Spleen (tissue), 11 donors: Measurements from ENCODE around the gene SPIN2B. TPM values are rescaled to one million over a fixed set of nuclear protein-coding genes. Genes with fewer than 3 reads are reported as not detected.

Source experiments
- DNase-seq: peaks from one replicate; pipeline ENCODE4 v3.0.0-alpha.2; 2020
- H3K27ac ChIP-seq, 8 donors: fragments of 200-600 bp; sonication (generic) in 7 of 8; 1 replicate in 4 of 8; 2 replicates in 4 of 8; pipeline versions ENCODE4 v1.5.0 to v1.8.0; 2016 to 2021; ENCODE audit warnings: inconsistent platforms in 4 of 8, mild to moderate bottlenecking in 4 of 8, moderate library complexity in 1 of 8
- H3K27me3 ChIP-seq, 7 donors: fragments of 200-600 bp; sonication (generic) in 6 of 7; replicated peaks in 1 of 7; 1 replicate in 4 of 7; 2 replicates in 3 of 7; pipeline versions ENCODE4 v1.5.0 to v1.8.0; 2016 to 2021; ENCODE audit warnings: inconsistent platforms in 3 of 7, mild to moderate bottlenecking in 1 of 7
- H3K36me3 ChIP-seq, 6 donors: fragments of 200-600 bp; sonication (generic) in 5 of 6; 1 replicate in 4 of 6; 2 replicates in 2 of 6; pipeline versions ENCODE4 v1.5.0 to v1.8.0; 2016 to 2021; ENCODE audit warnings: inconsistent platforms in 2 of 6
- H3K4me1 ChIP-seq, 6 donors: fragments of 200-600 bp; sonication (generic) in 5 of 6; 1 replicate in 3 of 6; 2 replicates in 3 of 6; pipeline versions ENCODE4 v1.5.0 to v1.8.0; 2016 to 2021; ENCODE audit warnings: inconsistent platforms in 3 of 6
- H3K4me3 ChIP-seq, 8 donors: fragments of 200-600 bp; sonication (generic) in 7 of 8; 1 replicate in 4 of 8; 2 replicates in 4 of 8; pipeline versions ENCODE4 v1.5.0 to v1.8.0; 2016 to 2021; ENCODE audit warnings: inconsistent platforms in 4 of 8, mild to moderate bottlenecking in 4 of 8, moderate library complexity in 2 of 8
- H3K9me3 ChIP-seq, 8 donors: fragments of 200-600 bp; sonication (generic) in 7 of 8; 1 replicate in 4 of 8; 2 replicates in 4 of 8; pipeline versions ENCODE4 v1.5.0 to v1.8.0; 2016 to 2021; ENCODE audit warnings: inconsistent platforms in 4 of 8
- POLR2A ChIP-seq, 3 donors: fragments of 450-650 bp; IDR thresholded peaks; one replicate each; pipeline ENCODE4 v1.5.1; 2017; ENCODE audit warnings: antibody characterized with exemption in 3 of 3, mild to moderate bottlenecking in 1 of 3
- POLR2AphosphoS5 ChIP-seq, 3 donors: sonication (generic); formaldehyde crosslinking; IDR thresholded peaks; one replicate each; pipeline ENCODE4 v1.5.1; 2017; ENCODE audit warnings: antibody characterized with exemption in 3 of 3
- WGBS, 5 donors: extraction: QIAGEN DNeasy Blood & Tissue Kit in 3 of 5; methylation state at CpG; one replicate each; pipeline versions ENCODE4 v1.1.5 to v1.1.7; 2013 to 2018; 5-methylcytosine and 5-hydroxymethylcytosine counted together
- intact Hi-C: fragments of 100-400 bp; cut with DNase I; formaldehyde crosslinking; loops from one replicate; pipeline ENCODE4 v1.15.0; 2023; ENCODE audit warnings: low total_unique reads
- polyA plus RNA-seq, 3 donors: library from polyadenylated mRNA; stranded (reverse); fragments of 200-250 nt; gene quantifications; one replicate each; pipeline ENCODE4 v1.2.1, GENCODE V29; 2013
- total RNA-seq, 7 donors: library from RNA; depleted of rRNA in 3 of 7; stranded (reverse); fragments of >200 nt in 3 of 7; fragmentation: NEBNext Ultra II Directional in 4 of 7; extraction: Animal tissue kit (Norgen Biotek cat#: 25700) in 4 of 7; gene quantifications; one replicate each; pipeline versions ENCODE4 v1.1.0 to v1.2.1, GENCODE V29; 2016 to 2021
- TF ChIP-seq, protein P1 (sequence below), 11 experiments: fragments of 200-600 bp in 7 of 11; fragments of 450-650 bp in 4 of 11; sonication (generic) in 4 of 11; IDR thresholded peaks in 8 of 11; conservative IDR thresholded peaks in 3 of 11; 1 replicate in 7 of 11; 2 replicates in 4 of 11; pipeline versions ENCODE4 v1.4.0 to v1.8.0; 2016 to 2021; ENCODE audit warnings: antibody characterized with exemption in 11 of 11, inconsistent platforms in 4 of 11, mild to moderate bottlenecking in 1 of 11
- donor health status: healthy with polysubstance abuse.
- donor health status: DM: no; HTN: no; CAD: no; lungs with moderate emphysema.
- donor health status: DM: no; HTN: no; CAD: no.
- donor health status: Bipolar disorder and iron deficiency.
- donor health status: healthy.
- donor health status: DM: no; HTN: no; CAD: no.
- donor health status: DM: yes; HTN: yes; CAD: no.

SPIN2B gene
- total and polyA plus RNA-seq, 10 donors = 8.4 to 22.9 (median 11.9) TPM

- H3K4me3 ChIP-seq = no peak overlapping the region
- no peak overlapping the region for H3K27ac ChIP-seq
- H3K27me3 ChIP-seq = no peaks in the 10 kb centered on the region
- no peak for DNase-seq
- intact Hi-C loops = no loop called here
- H3K36me3 ChIP-seq = no peaks in the 10 kb centered on the region
- H3K9me3 ChIP-seq = no peaks in the 10 kb centered on the region
- WGBS, 5 donors = 69 to 84% (median 74%) methylated on average over 19 to 32 of the region's 32 CpGs
- no peak for TF ChIP-seq POLR2A (IDR thresholded peaks at IDR 0.05)
- TF ChIP-seq POLR2AphosphoS5 (IDR thresholded peaks at IDR 0.05) = no peak
- TF ChIP-seq, protein P1, sequence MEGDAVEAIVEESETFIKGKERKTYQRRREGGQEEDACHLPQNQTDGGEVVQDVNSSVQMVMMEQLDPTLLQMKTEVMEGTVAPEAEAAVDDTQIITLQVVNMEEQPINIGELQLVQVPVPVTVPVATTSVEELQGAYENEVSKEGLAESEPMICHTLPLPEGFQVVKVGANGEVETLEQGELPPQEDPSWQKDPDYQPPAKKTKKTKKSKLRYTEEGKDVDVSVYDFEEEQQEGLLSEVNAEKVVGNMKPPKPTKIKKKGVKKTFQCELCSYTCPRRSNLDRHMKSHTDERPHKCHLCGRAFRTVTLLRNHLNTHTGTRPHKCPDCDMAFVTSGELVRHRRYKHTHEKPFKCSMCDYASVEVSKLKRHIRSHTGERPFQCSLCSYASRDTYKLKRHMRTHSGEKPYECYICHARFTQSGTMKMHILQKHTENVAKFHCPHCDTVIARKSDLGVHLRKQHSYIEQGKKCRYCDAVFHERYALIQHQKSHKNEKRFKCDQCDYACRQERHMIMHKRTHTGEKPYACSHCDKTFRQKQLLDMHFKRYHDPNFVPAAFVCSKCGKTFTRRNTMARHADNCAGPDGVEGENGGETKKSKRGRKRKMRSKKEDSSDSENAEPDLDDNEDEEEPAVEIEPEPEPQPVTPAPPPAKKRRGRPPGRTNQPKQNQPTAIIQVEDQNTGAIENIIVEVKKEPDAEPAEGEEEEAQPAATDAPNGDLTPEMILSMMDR (IDR thresholded peaks at IDR 0.05 in 8 of 11, conservative IDR thresholded peaks at IDR 0.05 in 3 of 11) = no peak
- H3K4me1 ChIP-seq = no peaks in the 10 kb centered on the region
These were observed 51.0 kb downstream of the SPIN2B start for GRCh38 chrX:57070185-57070984.

Other genes with a start within 250 kb of the SPIN2B start
- 10 to 100 TPM in 4 of 7 donors, 1 to 10 TPM in 3; 7.7 to 14.0 (median 11.7) TPM for gene SPIN3, start 126.0 kb downstream of the SPIN2B start, total RNA-seq
- gene SPIN3, start 126.0 kb downstream of the SPIN2B start, polyA plus RNA-seq = 1 to 10 TPM; 4.9 to 8.2 (median 7.1) TPM
- gene SPIN2A, start 15.8 kb upstream of the SPIN2B start, total RNA-seq = 1 to 10 TPM in 2 of 7 donors, under 1 TPM in 4, not detected in 1; 0.51 to 1.7 (median 0.95) TPM
- gene SPIN2A, start 15.8 kb upstream of the SPIN2B start, polyA plus RNA-seq = under 1 TPM; 0.39 to 0.61 (median 0.44) TPM
- 1 to 10 TPM; 1.8 to 5.8 (median 3.3) TPM for gene FAAH2, start 165.2 kb upstream of the SPIN2B start, total RNA-seq
- gene FAAH2, start 165.2 kb upstream of the SPIN2B start, polyA plus RNA-seq = 1 to 10 TPM; 1.2 to 3.8 (median 2.2) TPM